Smooth muscle cell (in vitro differentiated cells): ENCODE results near the gene SUCO. TPM values are rescaled to one million over a fixed set of nuclear protein-coding genes. Genes with fewer than 3 reads are reported as not detected.

Source experiments
- DNase-seq: peaks from one replicate; lab custom pipeline; 2025; ENCODE audit not compliant: unreplicated experiment; lab: John Stamatoyannopoulos, UW
- H2AFZ ChIP-seq: fragments of 200-600 bp; sonication (generic); 2 replicates; pipeline ENCODE4 v1.6.0; 2016; ENCODE audit warnings: antibody characterized with exemption, low read depth, mild to moderate bottlenecking
- H3F3A ChIP-seq: fragments of 200-600 bp; sonication (generic); 2 replicates; pipeline ENCODE4 v1.6.0; 2017; ENCODE audit warnings: antibody characterized with exemption, low read depth
- H3K27ac ChIP-seq: fragments of 200-600 bp; sonication (generic); 2 replicates; pipeline ENCODE4 v1.5.1; 2016; ENCODE audit warnings: low read depth, mild to moderate bottlenecking
- H3K27me3 ChIP-seq: fragments of 200-600 bp; sonication (generic); 2 replicates; pipeline ENCODE4 v1.6.1; 2016; ENCODE audit warnings: low read depth, mild to moderate bottlenecking
- H3K36me3 ChIP-seq: fragments of 200-600 bp; sonication (generic); 2 replicates; pipeline ENCODE4 v1.5.1; 2016; ENCODE audit warnings: low read depth
- H3K4me1 ChIP-seq: fragments of 200-600 bp; sonication (generic); 2 replicates; pipeline ENCODE4 v1.5.1; 2016; ENCODE audit warnings: low read depth
- H3K4me2 ChIP-seq: fragments of 200-600 bp; sonication (generic); 2 replicates; pipeline ENCODE4 v1.6.0; 2016; ENCODE audit warnings: mild to moderate bottlenecking
- H3K4me3 ChIP-seq: fragments of 200-600 bp; sonication (generic); 2 replicates; pipeline ENCODE4 v1.5.1; 2016; ENCODE audit warnings: mild to moderate bottlenecking
- H3K79me2 ChIP-seq: fragments of 200-600 bp; sonication (generic); 2 replicates; pipeline ENCODE4 v1.6.0; 2016; ENCODE audit warnings: low read depth, mild to moderate bottlenecking
- H3K9ac ChIP-seq: fragments of 200-600 bp; sonication (generic); 2 replicates; pipeline ENCODE4 v1.6.0; 2016; ENCODE audit warnings: low read depth
- H3K9me3 ChIP-seq: fragments of 200-600 bp; sonication (generic); replicated peaks from 2 replicates; pipeline ENCODE4 v1.5.1; 2016; ENCODE audit warnings: low read depth
- H4K20me1 ChIP-seq: fragments of 200-600 bp; sonication (generic); 2 replicates; pipeline ENCODE4 v1.6.0; 2016; ENCODE audit warnings: low read depth
- CTCF ChIP-seq: fragments of 200-600 bp; sonication (generic); IDR thresholded peaks from 2 replicates; pipeline ENCODE4 v1.5.1; 2017; ENCODE audit warnings: borderline replicate concordance, mild to moderate bottlenecking, antibody characterized with exemption; ENCODE audit not compliant: insufficient read depth, poor library complexity, severe bottlenecking
- WGBS: methylation state at CpG from one replicate; pipeline ENCODE4 v1.1.7; 2016; ENCODE audit warnings: low lambda C conversion rate; 5-methylcytosine and 5-hydroxymethylcytosine counted together
- polyA plus RNA-seq: library from polyadenylated mRNA; unstranded; fragments of >200 nt; fragmentation: Nextera tagmentation; extraction: Ambion mirVana; gene quantifications from 2 replicates; pipeline ENCODE4 v1.2.1, GENCODE V29; 2016
- total RNA-seq: library from RNA; depleted of rRNA; stranded (reverse); fragments of >200 nt; gene quantifications from 2 replicates; pipeline ENCODE4 v1.2.3, GENCODE V29; 2014

Gene SUCO
- total and polyA plus RNA-seq, 2 experiments from 2014 or later, result 16.9 to 96.7 TPM

GRCh38 chr1:172485626-172486025 lies 47.3 kb upstream of the SUCO start:
- no peaks in the 10 kb centered on the region for H3K36me3 ChIP-seq
- H3K4me2 ChIP-seq, result no peak overlapping the region
- H3K4me3 ChIP-seq, result no peak overlapping the region
- no peaks in the 10 kb centered on the region for H3K27me3 ChIP-seq
- no peak for DNase-seq
- WGBS, result 72% methylated on average over 5 of the region's 5 CpGs
- H3F3A ChIP-seq, result no peaks in the 10 kb centered on the region
- no peaks in the 10 kb centered on the region for H4K20me1 ChIP-seq
- TF ChIP-seq CTCF, result no peak
- H3K27ac ChIP-seq, result no peak overlapping the region
- H3K79me2 ChIP-seq, result no peaks in the 10 kb centered on the region
- no peak overlapping the region for H2AFZ ChIP-seq
- no peaks in the 10 kb centered on the region for H3K4me1 ChIP-seq
- H3K9ac ChIP-seq, result no peak overlapping the region
- no peaks in the 10 kb centered on the region for H3K9me3 ChIP-seq

GRCh38 chr1:172486805-172487454 lies 46.0 kb upstream of the SUCO start:
- Histone ChIP-seq H3K79me2 (no peaks in the 10 kb centered on the region), H3K27me3 (no peaks in the 10 kb centered on the region), H3K36me3 (no peaks in the 10 kb centered on the region), H3F3A (no peaks in the 10 kb centered on the region), H3K9ac (no peak overlapping the region), H3K27ac (no peak overlapping the region), H3K4me1 (no peaks in the 10 kb centered on the region), H2AFZ (peak overlapping the region; percentile 22), H3K4me3 (no peak overlapping the region), H3K4me2 (peak overlapping the region; percentile 20), H3K9me3 (no peaks in the 10 kb centered on the region), H4K20me1 (no peaks in the 10 kb centered on the region)
- DNase-seq, result no peak
- TF ChIP-seq CTCF, result no peak
- 45% methylated on average over 3 of the region's 3 CpGs for WGBS

- TF ChIP-seq CTCF, result no peak
- DNase-seq, result no peak
- H3K27me3 ChIP-seq, result no peaks in the 10 kb centered on the region
- H3K9ac ChIP-seq, result no peak overlapping the region
- peak overlapping the region; percentile 20 for H3K4me2 ChIP-seq
- no peaks in the 10 kb centered on the region for H3F3A ChIP-seq
- H2AFZ ChIP-seq, result no peak overlapping the region
- no peaks in the 10 kb centered on the region for H3K9me3 ChIP-seq
- H3K27ac ChIP-seq, result no peak overlapping the region
- H3K4me1 ChIP-seq, result no peaks in the 10 kb centered on the region
- H4K20me1 ChIP-seq, result no peaks in the 10 kb centered on the region
- WGBS, result 69% methylated on average over 4 of the region's 4 CpGs
- H3K79me2 ChIP-seq, result no peaks in the 10 kb centered on the region
- no peaks in the 10 kb centered on the region for H3K36me3 ChIP-seq
- H3K4me3 ChIP-seq, result no peak overlapping the region
Measured at GRCh38 chr1:172487550-172487949, 45.4 kb upstream of the SUCO start.

- DNase-seq, result no peak
- Histone ChIP-seq H3K4me2 (no peak overlapping the region), H3F3A (no peaks in the 10 kb centered on the region), H3K9ac (no peak overlapping the region), H3K27me3 (no peaks in the 10 kb centered on the region), H4K20me1 (no peaks in the 10 kb centered on the region), H3K4me3 (no peak overlapping the region), H2AFZ (no peak overlapping the region), H3K27ac (no peak overlapping the region), H3K79me2 (no peaks in the 10 kb centered on the region), H3K4me1 (no peaks in the 10 kb centered on the region), H3K36me3 (no peaks in the 10 kb centered on the region), H3K9me3 (no peaks in the 10 kb centered on the region)
- 94% methylated on average over 3 of the region's 3 CpGs for WGBS
- TF ChIP-seq CTCF, result no peak
Measured at GRCh38 chr1:172488393-172488792, 44.6 kb upstream of the SUCO start.
